ENCODE data around the gene USP34. TPM values are rescaled to one million over a fixed set of nuclear protein-coding genes. Genes with fewer than 3 reads are reported as not detected.

The USP34 gene
- total RNA-seq, 1 experiment from 2014 or later = 91.4 TPM

DNA sequence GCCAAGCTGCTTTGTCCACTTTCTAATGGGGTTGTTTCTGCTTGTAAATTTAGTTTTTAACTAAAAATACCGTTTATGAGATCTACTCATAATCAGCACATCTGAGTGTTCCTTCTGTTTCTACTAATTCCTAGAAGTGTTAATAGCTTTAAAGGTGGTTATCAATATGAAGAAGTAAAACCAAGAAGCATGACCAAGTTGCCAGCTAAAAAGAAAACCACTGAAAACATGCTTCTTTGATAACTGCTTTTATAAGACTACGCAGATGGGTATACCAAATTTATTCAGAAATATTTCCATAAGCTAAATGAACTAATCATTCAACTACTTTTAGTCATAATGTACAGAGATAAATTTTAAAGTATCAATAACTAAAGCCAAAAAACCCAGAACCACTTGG lies 207.1 kb downstream of the USP34 start:
- Histone ChIP-seq H3K27ac (ENCODE audit: low read length) (no peak overlapping the region), H3K9me3 (ENCODE audit: control insufficient read depth, insufficient read depth, low read depth, low read length) (no peaks in the 10 kb centered on the region), H3K36me3 (ENCODE audit: control insufficient read depth, insufficient read depth, low read length) (peaks cover 18% of the 10 kb centered on the region), H3K4me1 (ENCODE audit: control insufficient read depth, insufficient read depth, low read length) (no peaks in the 10 kb centered on the region), H3K27me3 (ENCODE audit: control insufficient read depth, insufficient read depth, low read length) (no peaks in the 10 kb centered on the region), H3K4me3 (ENCODE audit: low read depth in 2 of 2, low read length in 2 of 2) (no peak overlapping the region)
- ChIA-PET CTCF (no interaction called here), POLR2A (interaction anchor here (0.6 kb wide), 1 partner anchor 35 kb away, joined by 6 read pairs; no protein-coding TSS in a partner anchor)
- DNase-seq (ENCODE audit: low read depth, low spot score) = no peak
- TF ChIP-seq, protein P1, sequence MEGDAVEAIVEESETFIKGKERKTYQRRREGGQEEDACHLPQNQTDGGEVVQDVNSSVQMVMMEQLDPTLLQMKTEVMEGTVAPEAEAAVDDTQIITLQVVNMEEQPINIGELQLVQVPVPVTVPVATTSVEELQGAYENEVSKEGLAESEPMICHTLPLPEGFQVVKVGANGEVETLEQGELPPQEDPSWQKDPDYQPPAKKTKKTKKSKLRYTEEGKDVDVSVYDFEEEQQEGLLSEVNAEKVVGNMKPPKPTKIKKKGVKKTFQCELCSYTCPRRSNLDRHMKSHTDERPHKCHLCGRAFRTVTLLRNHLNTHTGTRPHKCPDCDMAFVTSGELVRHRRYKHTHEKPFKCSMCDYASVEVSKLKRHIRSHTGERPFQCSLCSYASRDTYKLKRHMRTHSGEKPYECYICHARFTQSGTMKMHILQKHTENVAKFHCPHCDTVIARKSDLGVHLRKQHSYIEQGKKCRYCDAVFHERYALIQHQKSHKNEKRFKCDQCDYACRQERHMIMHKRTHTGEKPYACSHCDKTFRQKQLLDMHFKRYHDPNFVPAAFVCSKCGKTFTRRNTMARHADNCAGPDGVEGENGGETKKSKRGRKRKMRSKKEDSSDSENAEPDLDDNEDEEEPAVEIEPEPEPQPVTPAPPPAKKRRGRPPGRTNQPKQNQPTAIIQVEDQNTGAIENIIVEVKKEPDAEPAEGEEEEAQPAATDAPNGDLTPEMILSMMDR (IDR thresholded peaks at IDR 0.05) = no peak
- TF ChIP-seq TCF7L2 (IDR thresholded peaks at IDR 0.05; ENCODE audit: low read depth, low read length) (no peak), POLR2AphosphoS5 (IDR thresholded peaks at IDR 0.05; ENCODE audit: low read depth, low read length) (no peak), SIN3A (IDR thresholded peaks at IDR 0.05; ENCODE audit: borderline replicate concordance, insufficient read depth, low read depth, low read length) (no peak)
- TF ChIP-seq, protein P2, sequence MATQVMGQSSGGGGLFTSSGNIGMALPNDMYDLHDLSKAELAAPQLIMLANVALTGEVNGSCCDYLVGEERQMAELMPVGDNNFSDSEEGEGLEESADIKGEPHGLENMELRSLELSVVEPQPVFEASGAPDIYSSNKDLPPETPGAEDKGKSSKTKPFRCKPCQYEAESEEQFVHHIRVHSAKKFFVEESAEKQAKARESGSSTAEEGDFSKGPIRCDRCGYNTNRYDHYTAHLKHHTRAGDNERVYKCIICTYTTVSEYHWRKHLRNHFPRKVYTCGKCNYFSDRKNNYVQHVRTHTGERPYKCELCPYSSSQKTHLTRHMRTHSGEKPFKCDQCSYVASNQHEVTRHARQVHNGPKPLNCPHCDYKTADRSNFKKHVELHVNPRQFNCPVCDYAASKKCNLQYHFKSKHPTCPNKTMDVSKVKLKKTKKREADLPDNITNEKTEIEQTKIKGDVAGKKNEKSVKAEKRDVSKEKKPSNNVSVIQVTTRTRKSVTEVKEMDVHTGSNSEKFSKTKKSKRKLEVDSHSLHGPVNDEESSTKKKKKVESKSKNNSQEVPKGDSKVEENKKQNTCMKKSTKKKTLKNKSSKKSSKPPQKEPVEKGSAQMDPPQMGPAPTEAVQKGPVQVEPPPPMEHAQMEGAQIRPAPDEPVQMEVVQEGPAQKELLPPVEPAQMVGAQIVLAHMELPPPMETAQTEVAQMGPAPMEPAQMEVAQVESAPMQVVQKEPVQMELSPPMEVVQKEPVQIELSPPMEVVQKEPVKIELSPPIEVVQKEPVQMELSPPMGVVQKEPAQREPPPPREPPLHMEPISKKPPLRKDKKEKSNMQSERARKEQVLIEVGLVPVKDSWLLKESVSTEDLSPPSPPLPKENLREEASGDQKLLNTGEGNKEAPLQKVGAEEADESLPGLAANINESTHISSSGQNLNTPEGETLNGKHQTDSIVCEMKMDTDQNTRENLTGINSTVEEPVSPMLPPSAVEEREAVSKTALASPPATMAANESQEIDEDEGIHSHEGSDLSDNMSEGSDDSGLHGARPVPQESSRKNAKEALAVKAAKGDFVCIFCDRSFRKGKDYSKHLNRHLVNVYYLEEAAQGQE (IDR thresholded peaks at IDR 0.05; ENCODE audit: insufficient read depth in 1 of 2, low read depth in 2 of 2, low read length in 1 of 2) = no peak
- in situ Hi-C loops (cut with HindIII; ENCODE audit: low pct_unique_long_range_greater_than_20kb, low sequenced_read_pairs) = no loop called here
- no TSS peak for BruUV-seq (replicated peaks)
- intact Hi-C loops (cut with micrococcal nuclease; ENCODE audit: unreplicated experiment) = no loop called here
- no peak for ATAC-seq

DNA sequence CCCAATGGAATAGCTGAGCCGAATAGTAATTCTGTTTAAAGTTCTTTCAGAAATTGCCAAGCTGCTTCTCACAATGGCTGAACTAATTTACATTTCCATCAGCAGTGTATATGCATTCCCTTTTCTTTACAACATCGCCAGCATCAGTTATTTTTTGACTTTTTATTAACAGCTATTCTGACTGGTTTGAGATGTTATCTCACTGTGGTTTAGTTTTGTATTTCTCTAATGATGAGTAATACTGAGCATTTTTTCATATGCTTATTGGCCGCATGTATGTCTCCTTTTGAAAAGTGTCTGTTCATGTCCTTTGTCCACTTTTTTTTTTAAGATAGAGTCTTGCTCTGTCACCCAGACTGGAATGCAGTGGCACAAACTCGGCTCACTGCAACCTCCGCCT lies 208.2 kb downstream of the USP34 start:
- DNase-seq (ENCODE audit: low read depth, low spot score) (no peak), ATAC-seq (no peak)
- intact Hi-C loops (cut with micrococcal nuclease; ENCODE audit: unreplicated experiment) = no loop called here
- Histone ChIP-seq H3K36me3 (ENCODE audit: control insufficient read depth, insufficient read depth, low read length) (peaks cover 18% of the 10 kb centered on the region), H3K9me3 (ENCODE audit: control insufficient read depth, insufficient read depth, low read depth, low read length) (no peaks in the 10 kb centered on the region), H3K4me3 (ENCODE audit: low read depth in 2 of 2, low read length in 2 of 2) (no peak overlapping the region), H3K27ac (ENCODE audit: low read length) (no peak overlapping the region), H3K27me3 (ENCODE audit: control insufficient read depth, insufficient read depth, low read length) (no peaks in the 10 kb centered on the region), H3K4me1 (ENCODE audit: control insufficient read depth, insufficient read depth, low read length) (no peaks in the 10 kb centered on the region)
- no peak for TF ChIP-seq SIN3A (IDR thresholded peaks at IDR 0.05; ENCODE audit: borderline replicate concordance, insufficient read depth, low read depth, low read length)
- TF ChIP-seq TCF7L2 (IDR thresholded peaks at IDR 0.05; ENCODE audit: low read depth, low read length) = no peak
- TF ChIP-seq, protein P2 (IDR thresholded peaks at IDR 0.05; ENCODE audit: insufficient read depth in 1 of 2, low read depth in 2 of 2, low read length in 1 of 2) = no peak
- TF ChIP-seq, protein P1 (IDR thresholded peaks at IDR 0.05) = no peak
- no peak for TF ChIP-seq POLR2AphosphoS5 (IDR thresholded peaks at IDR 0.05; ENCODE audit: low read depth, low read length)
- POLR2A ChIA-PET = no interaction called here
- CTCF ChIA-PET = no interaction called here
- in situ Hi-C loops (cut with HindIII; ENCODE audit: low pct_unique_long_range_greater_than_20kb, low sequenced_read_pairs) = no loop called here
- BruUV-seq (replicated peaks) = TSS peak; percentile 45
